ENCODE results near the gene MMP27.

GRCh38 chr11:102733232-102733875 is 27.8 kb upstream of the MMP27 start:
- TF ChIP-seq CTCF (IDR thresholded peaks at IDR 0.05) (peak; percentile 46), EZH2 (IDR thresholded peaks at IDR 0.05; ENCODE audit: borderline replicate concordance, insufficient read depth, low read depth, low read length, poor library complexity, severe bottlenecking) (no peak)

Data from B cell (primary cell).